ENCODE results near the gene NRXN3. TPM values are rescaled to one million over a fixed set of nuclear protein-coding genes. Genes with fewer than 3 reads are reported as not detected.

NRXN3 gene
- total RNA-seq, 1 experiment from 2014 or later = not detected

GRCh38 chr14:79788346-79788745 lies 1618.2 kb downstream of the NRXN3 start:
- intact Hi-C loops (cut with micrococcal nuclease) = no loop called here
- no peak for DNase-seq (ENCODE audit: low read depth, low spot score)
- Histone ChIP-seq H3K79me2 (ENCODE audit: insufficient read depth, low read length) (no peaks in the 10 kb centered on the region), H3K4me1 (ENCODE audit: control insufficient read depth in 1 of 2, insufficient read depth in 2 of 2, low read length in 2 of 2) (no peaks in the 10 kb centered on the region), H3K9ac (ENCODE audit: low read length) (no peak overlapping the region), H3K27me3 (ENCODE audit: insufficient read depth, low read length) (no peaks in the 10 kb centered on the region), H3K9me2 (ENCODE audit: insufficient read depth) (no peaks in the 10 kb centered on the region), H3K36me3 (ENCODE audit: control insufficient read depth in 1 of 2, insufficient read depth in 2 of 2, low read length in 2 of 2) (no peaks in the 10 kb centered on the region), H3K9me3 (ENCODE audit: control insufficient read depth in 1 of 2, insufficient read depth in 1 of 2, low read depth in 1 of 2, low read length in 2 of 2) (peaks cover 6 to 10% of the 10 kb centered on the region in 2 experiments; a peak in 2 of 4 replicates), H3K4me2 (ENCODE audit: low read length) (no peak overlapping the region), H4K20me1 (ENCODE audit: insufficient read depth) (no peaks in the 10 kb centered on the region), H3K4me3 (replicated peaks in 1 of 2; ENCODE audit: low read depth in 1 of 2, low read length in 2 of 2) (no peak overlapping the region), H2AFZ (ENCODE audit: low read depth, low read length, poor library complexity, severe bottlenecking) (no peak overlapping the region), H3K27ac (ENCODE audit: low read depth, low read length) (no peak overlapping the region)
- TF ChIP-seq EGR1 (IDR thresholded peaks at IDR 0.05; ENCODE audit: low read depth) = no peak
- no peak for TF ChIP-seq RAD21 (IDR thresholded peaks at IDR 0.05; ENCODE audit: low read depth)
- TF ChIP-seq ZBTB33 (IDR thresholded peaks at IDR 0.05; ENCODE audit: extremely low read depth, insufficient replicate concordance, low read length) = no peak
- TF ChIP-seq CBX3 (IDR thresholded peaks at IDR 0.05; ENCODE audit: low read depth) = no peak
- no peak for TF ChIP-seq ZFX (IDR thresholded peaks at IDR 0.05)
- no peak for ATAC-seq
- no TSS peak for BruUV-seq (replicated peaks)
- ChIA-PET POLR2A (no interaction called here), RAD21 (ENCODE audit: low non-redundant PET in 1 of 2, low total read pairs in 2 of 2, uncharacterized antibody in 2 of 2, unreplicated experiment in 2 of 2) (no interaction called here), CTCF (no interaction called here)

- intact Hi-C loops (cut with micrococcal nuclease) = no loop called here
- DNase-seq (ENCODE audit: low read depth, low spot score) (no peak), ATAC-seq (no peak)
- Histone ChIP-seq H3K27me3 (ENCODE audit: insufficient read depth, low read length) (no peaks in the 10 kb centered on the region), H3K27ac (ENCODE audit: low read depth, low read length) (no peak overlapping the region), H3K4me2 (ENCODE audit: low read length) (no peak overlapping the region), H3K9me2 (ENCODE audit: insufficient read depth) (no peaks in the 10 kb centered on the region), H3K4me3 (replicated peaks in 1 of 2; ENCODE audit: low read depth in 1 of 2, low read length in 2 of 2) (no peak overlapping the region), H3K9me3 (ENCODE audit: control insufficient read depth in 1 of 2, insufficient read depth in 1 of 2, low read depth in 1 of 2, low read length in 2 of 2) (peaks cover 6 to 8% of the 10 kb centered on the region in 2 experiments; a peak in 2 of 4 replicates), H2AFZ (ENCODE audit: low read depth, low read length, poor library complexity, severe bottlenecking) (no peak overlapping the region), H3K9ac (ENCODE audit: low read length) (no peak overlapping the region), H3K4me1 (ENCODE audit: control insufficient read depth in 1 of 2, insufficient read depth in 2 of 2, low read length in 2 of 2) (no peaks in the 10 kb centered on the region), H3K79me2 (ENCODE audit: insufficient read depth, low read length) (no peaks in the 10 kb centered on the region), H4K20me1 (ENCODE audit: insufficient read depth) (no peaks in the 10 kb centered on the region), H3K36me3 (ENCODE audit: control insufficient read depth in 1 of 2, insufficient read depth in 2 of 2, low read length in 2 of 2) (no peaks in the 10 kb centered on the region)
- POLR2A ChIA-PET = no interaction called here
- RAD21 ChIA-PET (ENCODE audit: low non-redundant PET in 1 of 2, low total read pairs in 2 of 2, uncharacterized antibody in 2 of 2, unreplicated experiment in 2 of 2) = no interaction called here
- BruUV-seq (replicated peaks) = no TSS peak
- no peak for TF ChIP-seq ATF3 (IDR thresholded peaks at IDR 0.05)
- no peak for TF ChIP-seq EZH2 (IDR thresholded peaks at IDR 0.05)
- no peak for TF ChIP-seq EZH2phosphoT487 (IDR thresholded peaks at IDR 0.05; ENCODE audit: borderline replicate concordance)
- no peak for TF ChIP-seq JUND (IDR thresholded peaks at IDR 0.05)
- no peak for TF ChIP-seq POLR2A (IDR thresholded peaks at IDR 0.05; ENCODE audit: borderline replicate concordance, extremely low read depth, insufficient read depth, insufficient read length)
- TF ChIP-seq YY1 (IDR thresholded peaks at IDR 0.05; ENCODE audit: extremely low read depth, insufficient replicate concordance, low read depth, low read length) = no peak
- TF ChIP-seq CBX3 (IDR thresholded peaks at IDR 0.05; ENCODE audit: low read depth) = no peak
- TF ChIP-seq TCF7L2 (IDR thresholded peaks at IDR 0.05; ENCODE audit: borderline replicate concordance, extremely low read depth, insufficient read depth, insufficient read length) = no peak
- no peak for TF ChIP-seq REST (IDR thresholded peaks at IDR 0.05; ENCODE audit: low read depth)
- TF ChIP-seq ZFX (IDR thresholded peaks at IDR 0.05) = no peak
- TF ChIP-seq CEBPB (IDR thresholded peaks at IDR 0.05; ENCODE audit: low read depth) = no peak
- no peak for TF ChIP-seq FOSL1 (IDR thresholded peaks at IDR 0.05; ENCODE audit: low read depth)
- no peak for TF ChIP-seq SRF (IDR thresholded peaks at IDR 0.05; ENCODE audit: low read depth)
- CTCF ChIA-PET = no interaction called here
Observed at GRCh38 chr14:79791055-79791732, 1621.0 kb downstream of the NRXN3 start.

Data from HCT116 (cell line).